ENCODE results near the gene BRWD1.

The BRWD1 gene

GRCh38 chr21:39313571-39314142, at the start of gene BRWD1:
Gene BRWD1 (minus strand): TSS chr21:39313632. CDS start chr21:39313491, 141 bp downstream.
- DNase-seq (ENCODE audit: low read depth in 2 of 3, low spot score in 2 of 3), result peak; percentile 57 to 69 (median 61)

GRCh38 chr21:39362733-39363132, 49.3 kb upstream of the BRWD1 start:
- no peak for DNase-seq (ENCODE audit: low read depth in 2 of 3, low spot score in 2 of 3)

GRCh38 chr21:39359382-39359781, 46.0 kb upstream of the BRWD1 start:
- no peak for DNase-seq (ENCODE audit: low read depth in 2 of 3, low spot score in 2 of 3)

GRCh38 chr21:39353295-39353694, 39.9 kb upstream of the BRWD1 start:
- DNase-seq (ENCODE audit: low read depth in 2 of 3, low spot score in 2 of 3), result no peak

GRCh38 chr21:39350094-39351005, 36.9 kb upstream of the BRWD1 start:
- DNase-seq (ENCODE audit: low read depth in 2 of 3, low spot score in 2 of 3), result no peak

- DNase-seq (ENCODE audit: low read depth in 2 of 3, low spot score in 2 of 3), result peak; percentile 88 to 95 (median 93)
These were observed 36.0 kb upstream of the BRWD1 start for GRCh38 chr21:39349211-39350093.

GRCh38 chr21:39348355-39349210, 35.2 kb upstream of the BRWD1 start, which contains the start of gene HMGN1:
Gene HMGN1 (minus strand): TSS chr21:39349088. CDS start chr21:39348917, 171 bp downstream.
- peak; percentile 45 to 80 (median 66) for DNase-seq (ENCODE audit: low read depth in 2 of 3, low spot score in 2 of 3)

GRCh38 chr21:39348040-39348354, 34.6 kb upstream of the BRWD1 start:
- DNase-seq (ENCODE audit: low read depth in 2 of 3, low spot score in 2 of 3), result no peak

GRCh38 chr21:39347537-39347936, 34.1 kb upstream of the BRWD1 start:
- DNase-seq (ENCODE audit: low read depth in 2 of 3, low spot score in 2 of 3), result no peak

- no peak for DNase-seq (ENCODE audit: low read depth in 2 of 3, low spot score in 2 of 3)
These were observed 33.4 kb upstream of the BRWD1 start for GRCh38 chr21:39346671-39347331.

- no peak for DNase-seq (ENCODE audit: low read depth in 2 of 3, low spot score in 2 of 3)
These were observed 32.8 kb upstream of the BRWD1 start for GRCh38 chr21:39346206-39346605.

GRCh38 chr21:39345440-39345839, 32.0 kb upstream of the BRWD1 start:
- no peak for DNase-seq (ENCODE audit: low read depth in 2 of 3, low spot score in 2 of 3)

GRCh38 chr21:39344848-39345247, 31.4 kb upstream of the BRWD1 start:
- DNase-seq (ENCODE audit: low read depth in 2 of 3, low spot score in 2 of 3), result no peak

GRCh38 chr21:39341249-39341923, 28.0 kb upstream of the BRWD1 start:
- DNase-seq (ENCODE audit: low read depth in 2 of 3, low spot score in 2 of 3), result no peak

GRCh38 chr21:39340687-39341086, 27.3 kb upstream of the BRWD1 start:
- DNase-seq (ENCODE audit: low read depth in 2 of 3, low spot score in 2 of 3), result no peak

- DNase-seq (ENCODE audit: low read depth in 2 of 3, low spot score in 2 of 3), result no peak
These were observed 25.8 kb upstream of the BRWD1 start for GRCh38 chr21:39339231-39339630.

GRCh38 chr21:39336457-39337008, 23.1 kb upstream of the BRWD1 start:
- no peak for DNase-seq (ENCODE audit: low read depth in 2 of 3, low spot score in 2 of 3)

- DNase-seq (ENCODE audit: low read depth in 2 of 3, low spot score in 2 of 3), result no peak
These were observed 21.2 kb upstream of the BRWD1 start for GRCh38 chr21:39334611-39335010.

- no peak for DNase-seq (ENCODE audit: low read depth in 2 of 3, low spot score in 2 of 3)
These were observed 18.7 kb upstream of the BRWD1 start for GRCh38 chr21:39332175-39332574.

All from activated CD8-positive, alpha-beta memory T cell treated with anti-CD3 and anti-CD28 coated beads for 48 hours (primary cell).